Measurements from ENCODE around the gene FAAH. TPM values are rescaled to one million over a fixed set of nuclear protein-coding genes. Genes with fewer than 3 reads are reported as not detected.

Gene FAAH
- total and polyA plus RNA-seq, 2 of the 13 experiments (the other 11 are each of a cell fraction or from before 2014, with no cell fraction given) = 5.4 to 11.0 TPM

- TF ChIP-seq NR3C1 (CRISPR knock-in tag; IDR thresholded peaks at IDR 0.05) (no peak), MTA3 (CRISPR knock-in tag; IDR thresholded peaks at IDR 0.05) (no peak), ZNF724P (CRISPR knock-in tag; IDR thresholded peaks at IDR 0.05; ENCODE audit: borderline replicate concordance) (0 out of 2 replicates have a peak, but pooled peaks have one; percentile 31), NR2F6 (IDR thresholded peaks at IDR 0.05) (peak; percentile 60), NR2F6 (CRISPR knock-in tag; IDR thresholded peaks at IDR 0.05) (peak; percentile 75), AKNA (CRISPR knock-in tag; IDR thresholded peaks at IDR 0.05; ENCODE audit: borderline replicate concordance) (no peak), ZBTB34 (CRISPR knock-in tag; IDR thresholded peaks at IDR 0.05) (0 out of 2 replicates have a peak, but pooled peaks have one; percentile 30), ZNF124 (CRISPR knock-in tag; IDR thresholded peaks at IDR 0.05) (no peak), ZBTB20 (CRISPR knock-in tag; IDR thresholded peaks at IDR 0.05; ENCODE audit: borderline replicate concordance, low read depth) (no peak), ZNF749 (CRISPR knock-in tag; IDR thresholded peaks at IDR 0.05; ENCODE audit: borderline replicate concordance) (no peak), POLR2AphosphoS5 (IDR thresholded peaks at IDR 0.05; ENCODE audit: low read depth, low read length) (no peak), CREM (IDR thresholded peaks at IDR 0.05) (no peak), CREM (CRISPR knock-in tag; IDR thresholded peaks at IDR 0.05) (no peak), BCL6 (CRISPR knock-in tag; IDR thresholded peaks at IDR 0.05) (0 out of 2 replicates have a peak, but pooled peaks have one; percentile 13), ZNF841 (CRISPR knock-in tag; IDR thresholded peaks at IDR 0.05; ENCODE audit: borderline replicate concordance) (no peak), ZBTB21 (CRISPR knock-in tag; IDR thresholded peaks at IDR 0.05) (no peak), SIX4 (CRISPR knock-in tag; IDR thresholded peaks at IDR 0.05) (no peak), XRCC5 (optimal IDR thresholded peaks at IDR 0.05; ENCODE audit: low read length) (peak; percentile 95), PITX1 (CRISPR knock-in tag; IDR thresholded peaks at IDR 0.05) (peak; percentile 15; the same call in 1 of the 2 replicates), KDM4B (CRISPR knock-in tag; IDR thresholded peaks at IDR 0.05) (no peak), ZNF788 (CRISPR knock-in tag; IDR thresholded peaks at IDR 0.05; ENCODE audit: borderline replicate concordance) (no peak), DZIP1 (CRISPR knock-in tag; IDR thresholded peaks at IDR 0.05) (no peak)
These were observed 48.4 kb downstream of the FAAH start (continued) for GRCh38 chr1:46442317-46443161.
